ENCODE data around the gene BPGM.
"Not testable (repeated sequence)": the region's sequence is repeated elsewhere in the genome, so short reads cannot be mapped to it uniquely, and the experiment has no call there.

BPGM gene

GRCh38 chr7:134640842-134641715, 5.6 kb upstream of the BPGM start:
- H3K27me3 ChIP-seq (ENCODE audit: insufficient read depth, poor library complexity, severe bottlenecking): no peaks in the 10 kb centered on the region
- H3K36me3 ChIP-seq (ENCODE audit: low read depth): no peaks in the 10 kb centered on the region
- no peak for TF ChIP-seq CTCF (IDR thresholded peaks at IDR 0.05; ENCODE audit: poor library complexity, severe bottlenecking)
- ATAC-seq (ENCODE audit: low read depth): no peak
- H3K27ac ChIP-seq (ENCODE audit: poor library complexity, severe bottlenecking): no peak overlapping the region
- H3K4me1 ChIP-seq (ENCODE audit: insufficient read depth, poor library complexity, severe bottlenecking): peaks cover 11% of the 10 kb centered on the region
- no peaks in the 10 kb centered on the region for H3K9me3 ChIP-seq (ENCODE audit: severe bottlenecking)
- no peak for DNase-seq (ENCODE audit: low spot score)
- H3K4me3 ChIP-seq (ENCODE audit: severe bottlenecking): no peak overlapping the region

- H3K27ac ChIP-seq (ENCODE audit: poor library complexity, severe bottlenecking); H3K27me3 ChIP-seq (ENCODE audit: insufficient read depth, poor library complexity, severe bottlenecking); DNase-seq (ENCODE audit: low spot score); H3K9me3 ChIP-seq (ENCODE audit: severe bottlenecking); H3K4me3 ChIP-seq (ENCODE audit: severe bottlenecking); ATAC-seq (ENCODE audit: low read depth); H3K36me3 ChIP-seq (ENCODE audit: low read depth): not testable (repeated sequence)
- H3K4me1 ChIP-seq (ENCODE audit: insufficient read depth, poor library complexity, severe bottlenecking): peaks cover 11% of the 10 kb centered on the region
Measured at GRCh38 chr7:134641981-134642380, 4.7 kb upstream of the BPGM start.

- DNase-seq (ENCODE audit: low spot score) (no peak), ATAC-seq (ENCODE audit: low read depth) (no peak)
- Histone ChIP-seq H3K4me1 (ENCODE audit: insufficient read depth, poor library complexity, severe bottlenecking) (peaks cover 5% of the 10 kb centered on the region), H3K9me3 (ENCODE audit: severe bottlenecking) (no peaks in the 10 kb centered on the region), H3K36me3 (ENCODE audit: low read depth) (no peaks in the 10 kb centered on the region), H3K4me3 (ENCODE audit: severe bottlenecking) (no peak overlapping the region), H3K27me3 (ENCODE audit: insufficient read depth, poor library complexity, severe bottlenecking) (no peaks in the 10 kb centered on the region), H3K27ac (ENCODE audit: poor library complexity, severe bottlenecking) (no peak overlapping the region)
- TF ChIP-seq CTCF (IDR thresholded peaks at IDR 0.05; ENCODE audit: poor library complexity, severe bottlenecking): no peak
Measured at GRCh38 chr7:134643131-134643530, 3.5 kb upstream of the BPGM start.

DNA sequence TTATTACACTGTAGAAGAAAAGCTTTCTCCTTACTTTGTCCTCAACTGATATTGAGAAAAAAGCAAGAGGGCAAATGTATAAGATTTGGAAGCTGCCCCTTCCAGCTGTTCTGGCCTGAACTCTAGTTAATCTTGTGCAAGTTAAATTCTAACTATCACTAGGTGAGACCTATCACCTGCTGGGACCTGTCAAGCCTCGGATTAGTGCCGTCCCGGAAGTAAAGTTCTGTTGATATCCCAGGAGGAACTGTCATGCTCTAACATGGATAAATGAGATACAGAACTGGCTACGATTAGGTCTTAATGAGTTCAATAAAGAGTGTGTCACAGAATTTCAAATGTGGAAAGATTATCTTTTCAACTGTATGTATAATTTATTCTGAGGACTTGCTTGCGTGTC, 1.2 kb upstream of the BPGM start:
- Histone ChIP-seq H3K27ac (ENCODE audit: poor library complexity, severe bottlenecking) (peak overlapping the region; percentile 33), H3K36me3 (ENCODE audit: low read depth) (no peaks in the 10 kb centered on the region), H3K9me3 (ENCODE audit: severe bottlenecking) (no peaks in the 10 kb centered on the region), H3K27me3 (ENCODE audit: insufficient read depth, poor library complexity, severe bottlenecking) (no peaks in the 10 kb centered on the region), H3K4me1 (ENCODE audit: insufficient read depth, poor library complexity, severe bottlenecking) (peaks cover 14% of the 10 kb centered on the region), H3K4me3 (ENCODE audit: severe bottlenecking) (peak overlapping the region; percentile 54)
- no peak for DNase-seq (ENCODE audit: low spot score)
- TF ChIP-seq CTCF (IDR thresholded peaks at IDR 0.05; ENCODE audit: poor library complexity, severe bottlenecking): no peak
- ATAC-seq (ENCODE audit: low read depth): no peak

DNA sequence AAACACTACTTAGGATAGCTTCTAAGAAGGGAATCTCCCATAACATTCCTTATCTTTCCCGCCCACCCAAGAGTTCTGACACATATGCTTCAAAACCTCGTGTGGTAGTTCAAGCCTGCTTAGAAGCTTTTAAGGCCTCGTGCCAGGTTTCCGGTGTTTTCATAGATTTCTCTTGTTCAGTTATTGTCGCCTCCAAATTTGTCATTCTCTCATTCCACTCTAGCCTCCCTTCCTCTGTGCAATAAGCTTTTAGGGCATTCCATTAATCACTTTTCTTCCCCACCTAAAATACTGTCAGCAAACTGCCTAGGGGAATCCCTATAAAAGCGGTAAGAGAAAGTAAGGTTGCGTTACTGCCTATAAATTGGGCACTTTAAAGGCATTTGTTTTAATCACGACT, 718 bp upstream of the BPGM start:
- TF ChIP-seq CTCF (IDR thresholded peaks at IDR 0.05; ENCODE audit: poor library complexity, severe bottlenecking): no peak
- H3K27me3 ChIP-seq (ENCODE audit: insufficient read depth, poor library complexity, severe bottlenecking): no peaks in the 10 kb centered on the region
- H3K36me3 ChIP-seq (ENCODE audit: low read depth): no peaks in the 10 kb centered on the region
- peaks cover 14% of the 10 kb centered on the region for H3K4me1 ChIP-seq (ENCODE audit: insufficient read depth, poor library complexity, severe bottlenecking)
- no peaks in the 10 kb centered on the region for H3K9me3 ChIP-seq (ENCODE audit: severe bottlenecking)
- DNase-seq (ENCODE audit: low spot score): no peak
- peak overlapping the region; percentile 33 for H3K27ac ChIP-seq (ENCODE audit: poor library complexity, severe bottlenecking)
- H3K4me3 ChIP-seq (ENCODE audit: severe bottlenecking): peak overlapping the region; percentile 54
- no peak for ATAC-seq (ENCODE audit: low read depth)

Data from RWPE2 (cell line).